ENCODE results near the gene PDE6B.

The PDE6B gene

DNA sequence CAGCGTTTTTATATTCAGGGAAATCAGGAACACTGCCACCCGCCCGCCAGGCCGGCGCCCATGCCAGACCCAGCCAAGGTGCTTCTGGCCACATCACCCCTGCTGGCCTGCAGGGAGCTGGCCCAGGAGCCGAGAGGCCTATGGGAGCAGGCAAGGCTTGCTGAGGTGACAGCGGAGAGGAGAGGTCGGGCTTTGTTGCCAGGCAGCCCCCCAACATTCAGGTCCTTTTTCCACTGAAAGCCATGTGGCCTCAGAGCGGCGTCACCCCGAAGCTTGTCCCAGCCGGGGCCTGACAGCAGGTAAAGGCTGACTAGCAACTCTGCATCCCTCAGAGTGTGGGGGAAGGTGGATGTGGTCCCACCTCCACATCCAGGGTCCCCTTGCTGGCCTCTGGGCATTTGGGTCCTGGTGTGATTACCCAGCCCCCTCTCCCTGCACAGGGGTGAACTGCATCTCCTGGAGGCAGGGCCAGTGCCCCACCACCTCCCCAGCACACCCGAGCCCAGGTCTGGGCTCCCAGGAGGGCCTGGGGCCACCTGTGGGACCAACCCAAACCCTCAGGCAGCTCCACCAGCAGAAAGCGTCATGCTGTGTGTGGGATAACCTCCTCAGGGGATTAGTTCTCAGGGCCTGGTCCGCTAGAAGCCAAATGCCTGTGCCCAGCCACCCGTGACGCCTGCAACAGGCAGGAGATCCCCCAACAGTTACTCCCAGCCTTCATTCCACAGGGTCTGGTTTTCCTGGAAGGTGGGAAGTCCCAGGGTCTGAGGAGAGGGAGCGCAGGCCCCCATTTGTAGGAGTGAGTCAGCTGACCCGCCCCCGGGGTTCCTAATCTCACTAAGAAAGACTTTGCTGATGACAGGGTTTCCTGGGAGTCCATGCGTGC, at the start of gene PDE6B:
TSS of gene PDE6B (plus strand) at position 869 of the 886 bp plus-strand sequence. CDS start 54 bp downstream, outside the sequence.
- Histone ChIP-seq H3K36me3 (no peaks in the 10 kb centered on the region), H3K9me3 (no peaks in the 10 kb centered on the region), H3K27ac (no peak within 1 kb of the TSS), H3K27me3 (peaks cover 0 to 57% of the 10 kb centered on the region in 2 donors), H3K4me3 (no peak within 1 kb of the TSS), H3K4me1 (no peaks in the 10 kb centered on the region)
- intact Hi-C loops (cut with DNase I; ENCODE audit: low total_unique reads) = no loop called here
- DNase-seq = peak in 1 of 2 donors; percentile 39
- TF ChIP-seq, protein P1, sequence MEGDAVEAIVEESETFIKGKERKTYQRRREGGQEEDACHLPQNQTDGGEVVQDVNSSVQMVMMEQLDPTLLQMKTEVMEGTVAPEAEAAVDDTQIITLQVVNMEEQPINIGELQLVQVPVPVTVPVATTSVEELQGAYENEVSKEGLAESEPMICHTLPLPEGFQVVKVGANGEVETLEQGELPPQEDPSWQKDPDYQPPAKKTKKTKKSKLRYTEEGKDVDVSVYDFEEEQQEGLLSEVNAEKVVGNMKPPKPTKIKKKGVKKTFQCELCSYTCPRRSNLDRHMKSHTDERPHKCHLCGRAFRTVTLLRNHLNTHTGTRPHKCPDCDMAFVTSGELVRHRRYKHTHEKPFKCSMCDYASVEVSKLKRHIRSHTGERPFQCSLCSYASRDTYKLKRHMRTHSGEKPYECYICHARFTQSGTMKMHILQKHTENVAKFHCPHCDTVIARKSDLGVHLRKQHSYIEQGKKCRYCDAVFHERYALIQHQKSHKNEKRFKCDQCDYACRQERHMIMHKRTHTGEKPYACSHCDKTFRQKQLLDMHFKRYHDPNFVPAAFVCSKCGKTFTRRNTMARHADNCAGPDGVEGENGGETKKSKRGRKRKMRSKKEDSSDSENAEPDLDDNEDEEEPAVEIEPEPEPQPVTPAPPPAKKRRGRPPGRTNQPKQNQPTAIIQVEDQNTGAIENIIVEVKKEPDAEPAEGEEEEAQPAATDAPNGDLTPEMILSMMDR (IDR thresholded peaks at IDR 0.05) = no peak

DNA sequence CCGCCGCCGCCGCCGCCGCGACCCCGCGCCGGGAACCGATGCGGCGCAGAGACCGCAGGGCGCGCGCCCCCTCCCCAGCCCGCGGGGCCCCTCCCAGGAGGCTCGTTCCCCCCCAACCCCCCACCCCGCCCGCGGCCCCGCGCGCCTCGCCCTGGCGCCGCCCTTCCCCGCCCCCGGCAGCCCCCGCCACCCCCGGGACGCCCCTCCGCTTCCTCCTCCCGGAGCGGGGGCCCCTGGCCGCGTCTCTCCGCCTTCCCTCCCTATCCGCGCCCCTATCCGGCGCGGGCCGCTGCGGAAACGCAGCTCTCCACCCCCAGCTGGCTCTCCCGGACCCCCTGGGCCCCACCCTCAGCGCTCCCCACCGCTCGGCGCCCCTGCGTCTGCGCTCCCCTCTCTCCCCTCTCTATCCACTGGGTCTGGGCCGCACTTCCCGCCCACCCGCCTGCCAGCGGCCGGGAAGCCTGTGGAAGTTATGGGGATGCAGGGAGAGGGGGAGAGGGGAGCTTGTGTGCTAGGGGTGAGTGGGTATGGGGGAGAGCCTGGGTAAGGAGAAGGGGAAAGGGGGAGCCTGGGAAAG, 49.0 kb upstream of the PDE6B start, which contains the start of gene TMEM271:
TSS of gene TMEM271 (minus strand) at position 51 of the 577 bp plus-strand sequence. CDS start 233 bp downstream, outside the sequence.
- peaks cover 0 to 26% (median 12%) of the 10 kb centered on the region in 4 donors for H3K4me1 ChIP-seq
- no peak for DNase-seq
- H3K4me3 ChIP-seq = peak within 1 kb of the TSS in 1 of 2 donors; percentile 22
- TF ChIP-seq, protein P1 (IDR thresholded peaks at IDR 0.05) = no peak
- intact Hi-C loops (cut with DNase I; ENCODE audit: low total_unique reads) = no loop called here
- peaks cover 0 to 86% of the 10 kb centered on the region in 2 donors for H3K27me3 ChIP-seq
- no peak within 1 kb of the TSS for H3K27ac ChIP-seq
- H3K9me3 ChIP-seq = no peaks in the 10 kb centered on the region
- H3K36me3 ChIP-seq = no peaks in the 10 kb centered on the region

DNA sequence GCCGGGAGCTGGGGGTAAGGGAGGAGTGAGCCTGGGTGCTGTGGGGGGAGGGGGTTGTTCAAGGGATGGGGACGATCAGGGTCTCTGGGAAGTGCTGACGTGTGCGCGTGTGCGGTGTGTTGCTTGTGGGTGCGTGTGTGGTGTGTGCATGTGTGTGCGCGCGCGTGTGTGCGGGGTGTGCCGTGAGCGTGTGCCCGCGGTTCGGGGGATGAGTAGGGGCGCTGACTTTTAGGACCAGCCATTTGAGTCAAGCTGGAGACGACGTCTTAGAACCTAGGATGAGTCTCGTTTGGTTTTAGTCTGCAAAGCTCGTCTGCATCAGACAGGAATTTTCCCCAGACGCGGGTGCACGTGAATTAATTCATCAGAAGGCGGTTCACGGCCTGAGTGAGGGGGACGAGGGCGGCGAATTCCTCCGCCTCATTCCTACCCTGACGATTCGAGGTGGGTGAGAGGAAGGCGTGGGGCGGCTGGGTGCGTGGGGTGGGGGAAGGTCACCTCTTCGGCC, 48.3 kb upstream of the PDE6B start:
- peaks cover 0 to 79% of the 10 kb centered on the region in 2 donors for H3K27me3 ChIP-seq
- peaks cover 0 to 26% (median 12%) of the 10 kb centered on the region in 4 donors for H3K4me1 ChIP-seq
- TF ChIP-seq, protein P1 (IDR thresholded peaks at IDR 0.05) = no peak
- no peaks in the 10 kb centered on the region for H3K36me3 ChIP-seq
- no peaks in the 10 kb centered on the region for H3K9me3 ChIP-seq
- H3K4me3 ChIP-seq = no peak overlapping the region
- no peak for DNase-seq
- intact Hi-C loops (cut with DNase I; ENCODE audit: low total_unique reads) = no loop called here
- H3K27ac ChIP-seq = no peak overlapping the region

DNA sequence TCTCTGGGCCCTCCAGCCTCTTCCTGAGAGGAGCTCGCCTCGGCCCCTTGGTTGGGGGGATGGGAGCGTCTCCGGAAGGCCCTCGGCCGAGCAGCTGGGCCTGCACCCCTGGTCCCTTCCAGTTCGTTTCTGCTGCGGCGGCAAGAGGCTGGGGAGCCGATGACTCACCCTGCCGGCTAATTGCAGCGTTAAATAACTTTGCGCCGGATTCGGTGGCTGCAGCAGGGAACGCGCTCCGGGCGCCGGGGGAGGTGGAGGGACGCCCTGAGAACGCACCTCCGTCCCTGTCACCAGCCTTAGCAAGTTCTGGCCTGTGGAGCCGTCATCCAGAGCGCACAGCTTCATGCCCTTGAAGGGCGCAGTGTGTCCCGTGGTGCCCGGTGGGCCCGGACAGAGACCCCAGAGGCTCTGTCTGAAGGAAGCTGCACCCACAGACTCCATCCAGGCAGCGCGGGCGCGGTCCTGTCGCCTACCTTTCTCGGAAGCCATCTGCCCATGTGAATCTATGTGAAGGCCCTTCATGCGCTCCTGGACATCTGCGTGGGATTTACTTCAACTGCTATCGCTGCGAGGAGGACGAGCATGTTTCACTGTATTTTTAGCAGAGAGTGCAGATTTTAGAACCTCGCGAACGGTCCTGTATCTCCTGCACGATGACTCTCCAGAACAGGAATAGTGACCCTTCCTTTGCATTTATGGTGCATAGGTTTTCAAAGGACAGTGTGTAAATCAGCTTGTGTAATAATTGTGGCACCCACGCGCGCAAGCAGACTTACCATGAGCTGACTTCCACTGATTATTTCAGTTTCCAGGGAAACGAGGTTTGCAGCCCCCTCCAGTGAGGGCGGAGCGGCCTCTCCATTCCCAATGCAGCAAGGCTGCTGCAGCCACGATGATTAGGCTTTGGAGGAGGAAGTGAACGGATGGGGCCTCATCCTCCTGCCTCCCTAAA, 47.6 kb upstream of the PDE6B start:
- no peak for DNase-seq
- intact Hi-C loops (cut with DNase I; ENCODE audit: low total_unique reads) = no loop called here
- no peak overlapping the region for H3K27ac ChIP-seq
- H3K4me1 ChIP-seq = peaks cover 0 to 26% (median 12%) of the 10 kb centered on the region in 4 donors
- no peak overlapping the region for H3K4me3 ChIP-seq
- H3K9me3 ChIP-seq = no peaks in the 10 kb centered on the region
- TF ChIP-seq, protein P1 (IDR thresholded peaks at IDR 0.05) = no peak
- H3K27me3 ChIP-seq = peaks cover 0 to 71% of the 10 kb centered on the region in 2 donors
- no peaks in the 10 kb centered on the region for H3K36me3 ChIP-seq

Measured in tibial artery (tissue), 4 donors.